Immature natural killer cell (primary cell): ENCODE data around the gene RUSF1. TPM values are rescaled to one million over a fixed set of nuclear protein-coding genes. Genes with fewer than 3 reads are reported as not detected.
"Not testable (repeated sequence)": the region's sequence is repeated elsewhere in the genome, so short reads cannot be mapped to it uniquely, and the experiment has no call there.

ENCODE experiments used
- DNase-seq, 3 donors: peaks; one replicate each; pipeline ENCODE4 v3.0.0; 2022; ENCODE audit warnings: mixed read lengths in 1 of 3
- H3K27ac Mint-ChIP-seq, 6 donors: one replicate each; pipeline ENCODE4 v1.8.0; 2020; ENCODE audit warnings: mixed read lengths in 6 of 6, mild to moderate bottlenecking in 5 of 6, inconsistent platforms in 4 of 6, moderate library complexity in 3 of 6
- H3K27me3 Mint-ChIP-seq, 3 donors: one replicate each; pipeline ENCODE4 v1.8.0; 2020 to 2021; ENCODE audit warnings: low read depth in 3 of 3, mild to moderate bottlenecking in 3 of 3, mixed read lengths in 3 of 3, moderate library complexity in 3 of 3, inconsistent platforms in 1 of 3
- H3K36me3 Mint-ChIP-seq, 3 donors: one replicate each; pipeline ENCODE4 v1.8.0; 2020; ENCODE audit warnings: mixed read lengths in 3 of 3, inconsistent platforms in 2 of 3, mild to moderate bottlenecking in 2 of 3
- H3K4me1 Mint-ChIP-seq, 2 donors: one replicate each; pipeline ENCODE4 v1.8.0; 2020; ENCODE audit warnings: inconsistent platforms in 2 of 2, mild to moderate bottlenecking in 2 of 2, mixed read lengths in 2 of 2, moderate library complexity in 1 of 2
- H3K4me3 Mint-ChIP-seq, 5 donors: one replicate each; pipeline ENCODE4 v1.8.0; 2020; ENCODE audit warnings: mild to moderate bottlenecking in 5 of 5, mixed read lengths in 5 of 5, inconsistent platforms in 3 of 5, moderate library complexity in 3 of 5
- H3K9me3 Mint-ChIP-seq, 6 donors: one replicate each; pipeline ENCODE4 v1.8.0; 2020; ENCODE audit warnings: mild to moderate bottlenecking in 6 of 6, mixed read lengths in 6 of 6, inconsistent platforms in 4 of 6, moderate library complexity in 3 of 6
- polyA plus RNA-seq, 3 donors: library from polyadenylated mRNA; unstranded; fragments of 300-500 nt; fragmentation: Illumina TruSeq; gene quantifications; one replicate each; pipeline ENCODE4 v1.2.3, GENCODE V29; 2021

RUSF1 gene
- polyA plus RNA-seq, 3 donors from 2014 or later, result 18.5 to 24.3 (median 19.6) TPM

DNA sequence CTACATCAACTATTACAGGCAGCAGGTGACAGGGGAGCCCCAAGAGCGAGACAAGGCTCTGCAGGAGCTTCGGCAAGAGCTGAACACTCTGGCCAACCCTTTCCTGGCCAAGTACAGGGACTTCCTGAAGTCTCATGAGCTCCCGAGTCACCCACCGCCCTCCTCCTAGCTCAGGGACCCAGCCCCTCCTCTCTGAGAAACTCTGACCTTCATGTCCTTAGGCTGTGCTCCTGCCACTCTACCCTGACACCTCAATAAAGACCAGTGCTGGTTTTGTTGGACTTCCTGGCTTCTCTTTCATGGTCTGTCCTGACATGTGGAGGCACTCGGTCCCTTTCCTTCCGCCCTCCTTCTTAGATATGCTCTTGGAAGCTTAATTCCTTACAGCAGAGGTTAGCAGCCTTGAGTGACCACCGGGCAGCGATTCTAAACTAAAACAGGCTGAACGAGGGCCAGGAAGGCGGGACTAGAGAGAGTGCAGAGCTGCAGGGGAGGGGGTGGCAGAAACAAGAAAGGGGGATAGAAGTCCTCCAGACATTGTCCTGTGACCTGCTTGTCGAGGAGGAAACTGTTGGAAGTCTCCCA lies 20.4 kb upstream of the RUSF1 start:
- no peak overlapping the region for H3K4me3 Mint-ChIP-seq
- no peaks in the 10 kb centered on the region for H3K9me3 Mint-ChIP-seq
- DNase-seq, result no peak
- H3K4me1 Mint-ChIP-seq, result peaks cover 0 to 1% of the 10 kb centered on the region in 2 donors
- H3K27ac Mint-ChIP-seq, result no peak overlapping the region
- peaks cover 4 to 15% (median 12%) of the 10 kb centered on the region in 3 donors for H3K27me3 Mint-ChIP-seq
- H3K36me3 Mint-ChIP-seq, result no peaks in the 10 kb centered on the region

DNA sequence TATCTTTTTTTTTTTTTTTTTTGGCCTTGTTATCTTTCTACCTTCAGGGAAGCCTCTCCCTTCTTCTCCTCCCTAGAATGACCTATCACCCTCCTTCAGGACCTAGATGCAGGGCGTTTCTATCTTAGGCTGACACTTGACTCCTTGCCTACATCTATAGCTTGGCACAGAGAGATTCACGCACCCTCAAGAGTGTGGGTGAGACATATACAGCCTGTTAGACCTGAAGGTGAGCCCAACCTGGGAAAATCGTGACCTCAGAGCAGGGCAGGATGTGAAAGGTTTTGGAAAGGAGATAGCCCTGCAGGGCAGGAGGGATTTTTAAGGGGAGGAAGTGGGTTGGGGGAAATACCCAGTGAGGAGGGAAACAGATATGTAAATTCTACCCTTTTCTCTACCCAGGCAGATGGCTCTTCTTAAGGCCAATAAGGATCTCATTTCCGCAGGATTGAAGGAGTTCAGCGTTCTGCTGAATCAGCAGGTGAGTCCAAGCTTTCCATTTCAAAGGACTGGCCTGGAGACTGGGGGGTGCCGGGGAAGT lies 19.6 kb upstream of the RUSF1 start, which contains the start of gene AHSP:
AHSP (plus strand) TSS at position 167 of the 541 bp plus-strand sequence; CDS start at position 407, 240 bp downstream.
- no peak for DNase-seq
- Mint-ChIP-seq H3K27me3 (peaks cover 4 to 15% (median 12%) of the 10 kb centered on the region in 3 donors), H3K36me3 (no peaks in the 10 kb centered on the region), H3K4me1 (peaks cover 0 to 1% of the 10 kb centered on the region in 2 donors), H3K27ac (no peak within 1 kb of the TSS), H3K9me3 (no peaks in the 10 kb centered on the region), H3K4me3 (no peak within 1 kb of the TSS)

DNA sequence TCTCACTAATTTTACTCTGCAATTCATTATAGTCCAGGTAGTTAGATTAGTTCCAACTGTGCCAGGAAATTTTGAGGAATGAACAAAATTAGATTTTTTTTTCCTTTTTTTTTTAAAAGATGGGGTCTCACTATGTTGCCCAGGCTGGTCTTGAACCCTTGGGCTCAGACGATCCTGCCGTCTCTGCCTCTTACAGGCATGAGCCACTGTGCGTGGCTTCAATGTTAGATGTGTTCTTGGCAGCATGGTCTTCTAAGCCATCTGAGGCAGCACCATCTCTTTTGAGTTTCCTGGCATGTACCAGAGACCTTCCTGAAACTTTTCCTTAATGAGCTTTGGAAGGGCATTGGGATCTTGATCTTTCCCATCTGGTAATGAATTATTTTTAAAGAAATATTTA lies 16.9 kb upstream of the RUSF1 start:
- H3K27me3 Mint-ChIP-seq, result peaks cover 4 to 14% (median 13%) of the 10 kb centered on the region in 3 donors
- no peaks in the 10 kb centered on the region for H3K9me3 Mint-ChIP-seq
- H3K4me1 Mint-ChIP-seq, result peaks cover 0 to 1% of the 10 kb centered on the region in 2 donors
- H3K4me3 Mint-ChIP-seq, result no peak overlapping the region
- H3K27ac Mint-ChIP-seq, result no peak overlapping the region
- H3K36me3 Mint-ChIP-seq, result no peaks in the 10 kb centered on the region
- DNase-seq, result no peak

DNA sequence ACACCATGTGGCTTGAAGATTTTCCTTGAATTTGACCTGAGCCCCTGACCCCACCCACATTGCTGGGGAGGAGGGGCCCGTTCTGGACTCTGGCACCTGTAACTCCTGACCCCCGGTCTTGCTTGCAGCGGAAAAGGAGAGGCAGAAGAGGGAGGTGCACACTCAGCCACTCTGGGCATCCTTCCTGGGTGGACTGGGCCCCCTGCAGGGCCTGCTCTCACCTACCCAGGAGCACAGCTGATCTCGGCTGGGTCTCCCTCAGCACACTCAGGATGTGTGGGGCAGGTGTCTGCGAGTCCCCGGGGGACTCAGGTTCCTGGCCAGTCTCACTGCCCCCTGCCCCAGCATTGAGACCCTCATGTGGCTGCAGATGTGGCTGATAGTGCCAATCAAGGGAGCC lies 15.6 kb upstream of the RUSF1 start:
- H3K27me3 Mint-ChIP-seq, result peaks cover 3 to 11% (median 10%) of the 10 kb centered on the region in 3 donors
- H3K4me3 Mint-ChIP-seq, H3K4me1 Mint-ChIP-seq, DNase-seq, H3K36me3 Mint-ChIP-seq, H3K27ac Mint-ChIP-seq, H3K9me3 Mint-ChIP-seq: not testable (repeated sequence)

DNA sequence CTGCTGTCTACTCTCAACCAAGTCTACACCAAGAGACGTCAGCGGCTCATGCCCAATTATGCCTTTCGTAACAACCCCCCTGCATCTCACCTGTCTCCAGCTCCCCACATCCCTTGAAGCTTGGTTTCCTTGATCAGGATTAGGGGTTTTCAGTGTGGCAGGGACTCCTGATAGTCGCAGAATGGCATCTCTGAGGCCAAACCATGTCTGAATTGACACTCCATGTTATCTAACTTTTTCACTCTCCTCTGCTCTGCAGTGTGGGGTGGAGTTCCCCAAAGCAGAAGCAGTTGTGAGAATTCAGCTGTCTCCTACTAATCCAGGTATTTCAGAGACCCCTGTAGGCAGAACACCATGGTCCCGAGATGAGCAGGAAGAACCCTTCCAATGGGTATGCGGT lies 13.9 kb upstream of the RUSF1 start:
- Mint-ChIP-seq H3K4me3 (no peak overlapping the region), H3K4me1 (no peaks in the 10 kb centered on the region), H3K9me3 (peaks cover 0 to 8% (median 0%) of the 10 kb centered on the region in 6 donors), H3K36me3 (peaks cover 0 to 3% (median 2%) of the 10 kb centered on the region in 3 donors), H3K27ac (no peak overlapping the region), H3K27me3 (peaks cover 0 to 7% (median 2%) of the 10 kb centered on the region in 3 donors)
- DNase-seq, result no peak

DNA sequence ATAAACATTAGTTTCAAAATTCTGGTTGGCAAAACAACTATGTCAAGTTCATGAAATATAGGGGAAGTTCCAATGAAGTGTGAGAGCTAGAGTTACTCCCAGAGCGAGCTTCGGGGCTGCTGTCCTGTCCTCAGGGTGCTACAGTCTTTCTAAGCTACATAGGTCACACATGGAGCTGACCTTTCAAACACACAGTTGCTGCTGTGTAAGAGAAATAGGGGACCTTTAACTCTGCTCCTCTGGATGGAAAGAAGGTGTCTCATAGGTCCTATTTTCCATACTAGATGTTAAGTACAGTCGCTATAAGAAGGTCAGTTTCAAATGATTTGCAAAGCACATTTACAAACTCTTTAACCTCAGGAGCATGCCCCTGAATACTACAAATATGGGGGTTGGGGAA lies 13.2 kb upstream of the RUSF1 start:
- DNase-seq, result no peak
- H3K4me1 Mint-ChIP-seq, result no peaks in the 10 kb centered on the region

DNA sequence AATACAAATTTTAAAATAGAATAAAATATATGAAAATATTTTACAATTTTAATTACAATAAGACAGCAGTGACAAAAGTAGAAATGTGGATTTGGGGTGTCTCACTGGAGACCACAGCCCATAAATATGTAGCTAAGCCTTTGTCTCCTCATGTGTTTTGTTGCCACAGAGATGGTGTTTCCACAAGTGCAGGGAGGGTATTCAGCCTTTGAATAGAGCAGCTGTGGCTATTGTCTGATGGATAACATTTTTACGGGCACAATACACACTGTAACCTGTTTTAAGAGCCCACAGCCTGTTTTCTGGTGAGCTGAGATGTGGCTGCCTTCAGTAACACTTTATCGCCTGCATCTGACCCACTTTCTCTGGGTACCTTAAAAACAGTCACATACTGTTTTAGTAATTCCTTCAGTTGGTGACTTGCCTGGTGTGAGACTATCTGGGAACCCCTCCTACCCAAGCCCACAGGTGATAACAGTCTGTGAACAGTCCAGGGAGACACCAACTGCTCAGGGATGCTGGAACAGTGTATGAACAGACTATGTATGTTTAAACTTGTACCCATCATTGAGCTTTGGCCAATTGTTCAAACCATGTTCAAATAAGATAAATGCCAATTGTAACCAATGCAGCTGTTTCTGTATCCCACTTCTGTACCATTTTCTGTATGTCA lies 11.7 kb upstream of the RUSF1 start:
- peaks cover 0 to 5% (median 3%) of the 10 kb centered on the region in 3 donors for H3K36me3 Mint-ChIP-seq

More for the DNA sequence above, 13.2 kb upstream of the RUSF1 start:
- H3K27ac Mint-ChIP-seq, result no peak overlapping the region
- no peak overlapping the region for H3K4me3 Mint-ChIP-seq
- peaks cover 0 to 8% (median 0%) of the 10 kb centered on the region in 6 donors for H3K9me3 Mint-ChIP-seq
- peaks cover 2 to 7% (median 6%) of the 10 kb centered on the region in 3 donors for H3K27me3 Mint-ChIP-seq
- peaks cover 0 to 3% (median 3%) of the 10 kb centered on the region in 3 donors for H3K36me3 Mint-ChIP-seq

DNA sequence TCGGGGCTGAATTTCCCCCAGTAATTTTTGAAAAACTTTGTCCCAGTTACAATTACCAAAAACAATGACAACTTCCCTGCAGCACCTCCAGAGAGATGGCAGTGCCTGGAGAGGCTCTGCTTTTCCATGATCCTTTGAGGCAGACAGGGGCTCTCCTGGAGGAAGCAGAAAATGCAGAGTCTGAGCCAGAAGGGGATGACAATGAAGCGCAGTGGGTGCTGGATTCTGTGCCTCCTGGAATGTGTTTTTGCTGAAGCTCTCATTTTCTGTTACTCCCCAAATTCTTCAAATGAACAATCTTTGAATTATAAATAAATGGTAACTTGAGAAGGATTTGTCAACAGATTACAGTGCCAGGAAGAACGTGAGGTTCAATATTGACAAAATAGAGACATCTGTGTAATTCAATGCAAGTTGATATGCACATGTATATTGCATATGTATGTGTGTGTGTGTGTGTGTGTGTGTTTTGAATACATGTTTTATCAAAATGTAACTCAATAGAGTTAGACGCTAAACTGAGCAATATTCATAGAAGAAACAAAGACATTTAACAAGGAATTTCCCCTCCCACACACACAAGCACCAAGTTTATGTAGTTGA lies 9.7 kb upstream of the RUSF1 start:
- Mint-ChIP-seq H3K9me3 (peaks cover 0 to 8% (median 0%) of the 10 kb centered on the region in 6 donors), H3K27ac (no peak overlapping the region), H3K27me3 (peaks cover 2 to 8% (median 4%) of the 10 kb centered on the region in 3 donors)

More for the DNA sequence above, 11.7 kb upstream of the RUSF1 start:
- Mint-ChIP-seq H3K9me3 (peaks cover 0 to 8% (median 0%) of the 10 kb centered on the region in 6 donors), H3K27me3 (peaks cover 2 to 8% (median 4%) of the 10 kb centered on the region in 3 donors), H3K4me3 (no peak overlapping the region), H3K27ac (no peak overlapping the region), H3K4me1 (no peaks in the 10 kb centered on the region)
- DNase-seq, result no peak

DNA sequence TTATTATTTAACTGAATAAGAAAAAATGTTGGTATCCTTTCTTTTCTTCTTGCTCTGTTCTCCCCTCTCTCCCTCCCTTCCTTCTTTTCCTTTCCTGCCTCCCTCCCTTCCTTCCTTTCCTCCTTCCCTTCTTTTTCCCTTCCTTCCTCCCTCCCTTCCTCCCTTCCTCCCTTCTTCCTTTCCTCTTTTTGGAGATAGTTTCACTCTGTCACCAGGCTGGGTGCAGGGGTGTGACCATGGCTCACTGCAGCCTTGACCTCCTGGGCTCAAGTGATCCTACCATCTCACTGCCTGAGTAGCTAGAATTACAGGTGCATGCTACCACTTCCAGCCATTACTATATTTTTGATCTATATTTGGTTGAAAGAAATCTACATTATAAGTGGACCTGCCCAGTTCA lies 5.7 kb upstream of the RUSF1 start:
- DNase-seq, result no peak
- H3K4me3 Mint-ChIP-seq, result no peak overlapping the region
- peaks cover 11% of the 10 kb centered on the region in 2 donors for H3K4me1 Mint-ChIP-seq
- peaks cover 3 to 9% (median 5%) of the 10 kb centered on the region in 3 donors for H3K27me3 Mint-ChIP-seq
- peaks cover 0 to 5% (median 3%) of the 10 kb centered on the region in 3 donors for H3K36me3 Mint-ChIP-seq
- H3K9me3 Mint-ChIP-seq, result peaks cover 0 to 8% (median 0%) of the 10 kb centered on the region in 6 donors
- H3K27ac Mint-ChIP-seq, result no peak overlapping the region

More for the DNA sequence above, 9.7 kb upstream of the RUSF1 start:
- no peak for DNase-seq
- Mint-ChIP-seq H3K4me1 (no peaks in the 10 kb centered on the region), H3K36me3 (peaks cover 0 to 5% (median 3%) of the 10 kb centered on the region in 3 donors), H3K4me3 (no peak overlapping the region)

DNA sequence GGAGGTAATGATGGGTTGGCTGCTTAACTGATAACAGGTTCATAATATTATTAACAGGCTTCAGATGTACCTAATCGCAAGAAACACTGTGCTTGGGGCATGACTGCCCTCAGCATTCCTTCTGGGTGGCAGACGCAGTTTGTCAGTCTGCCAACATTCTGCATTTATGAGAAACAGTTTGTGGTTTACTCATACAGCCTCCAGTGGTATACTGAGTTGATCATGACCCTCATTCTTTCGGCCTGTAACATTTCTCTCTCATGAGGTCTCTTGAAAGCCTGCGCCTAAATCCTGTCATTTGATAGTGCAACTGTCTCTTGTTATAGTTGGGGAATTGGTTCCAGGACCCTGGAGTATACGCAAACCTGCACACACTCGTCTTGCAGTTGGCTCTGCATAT lies 4.9 kb upstream of the RUSF1 start:
- H3K4me1 Mint-ChIP-seq, result peaks cover 17 to 18% of the 10 kb centered on the region in 2 donors
- peaks cover 0 to 8% (median 0%) of the 10 kb centered on the region in 6 donors for H3K9me3 Mint-ChIP-seq
- no peak for DNase-seq
- H3K4me3 Mint-ChIP-seq, result no peak overlapping the region
- no peak overlapping the region for H3K27ac Mint-ChIP-seq
- H3K27me3 Mint-ChIP-seq, result peaks cover 5 to 10% (median 9%) of the 10 kb centered on the region in 3 donors
- peaks cover 0 to 5% (median 3%) of the 10 kb centered on the region in 3 donors for H3K36me3 Mint-ChIP-seq

DNA sequence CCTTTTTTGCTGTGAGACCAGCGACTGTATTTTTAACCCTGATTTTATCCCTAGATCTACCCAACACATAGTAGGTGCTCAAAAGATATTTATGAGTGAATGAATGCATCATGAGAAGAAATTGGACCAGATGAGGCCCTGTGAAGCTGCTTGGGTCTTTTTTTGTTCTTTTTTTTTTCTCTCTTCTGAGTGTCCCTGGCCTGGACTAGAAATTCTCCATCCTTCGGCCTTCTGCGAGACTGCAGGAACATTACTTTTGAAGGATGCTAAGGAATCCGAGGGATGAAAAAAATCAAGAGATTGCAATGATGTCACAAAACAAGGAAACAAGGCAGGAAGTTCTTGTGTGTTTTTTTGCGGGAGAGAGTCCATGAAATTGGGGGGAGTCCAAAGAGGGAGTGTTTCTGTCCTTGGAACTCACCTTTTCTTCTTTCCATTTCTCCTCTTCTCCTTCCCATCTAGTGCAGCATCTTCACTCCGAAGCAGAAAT lies 560 bp upstream of the RUSF1 start:
- Mint-ChIP-seq H3K9me3 (no peaks in the 10 kb centered on the region), H3K4me3 (peak overlapping the region; percentile 91 to 96 (median 93)), H3K4me1 (peaks cover 31 to 37% of the 10 kb centered on the region in 2 donors), H3K27me3 (peaks cover 3 to 9% (median 3%) of the 10 kb centered on the region in 3 donors), H3K36me3 (peaks cover 0 to 5% (median 3%) of the 10 kb centered on the region in 3 donors), H3K27ac (peak overlapping the region; percentile 88 to 97 (median 96))
- no peak for DNase-seq

DNA sequence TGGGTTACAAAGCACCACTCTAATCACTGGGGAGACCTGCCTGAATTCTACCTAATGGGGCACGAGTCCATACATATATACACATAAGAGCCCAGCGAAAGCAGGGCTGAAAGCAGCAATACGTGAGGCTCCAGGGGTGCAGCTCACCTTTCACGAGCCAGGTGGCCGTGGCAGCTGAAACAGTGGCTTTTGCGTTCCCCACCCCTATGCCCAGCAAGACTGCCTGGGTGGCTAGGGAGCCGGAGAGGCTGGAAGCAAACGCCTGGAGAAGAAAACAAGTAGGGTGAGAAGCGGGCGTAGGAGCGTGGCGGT lies 618 bp downstream of the RUSF1 start:
- DNase-seq, result no peak
- peak overlapping the region; percentile 86 to 97 (median 94) for H3K27ac Mint-ChIP-seq
- peaks cover 0 to 5% (median 3%) of the 10 kb centered on the region in 3 donors for H3K36me3 Mint-ChIP-seq
- peak overlapping the region; percentile 91 to 96 (median 93) for H3K4me3 Mint-ChIP-seq
- H3K27me3 Mint-ChIP-seq, result peaks cover 3 to 9% (median 3%) of the 10 kb centered on the region in 3 donors
- no peaks in the 10 kb centered on the region for H3K9me3 Mint-ChIP-seq
- peaks cover 31 to 37% of the 10 kb centered on the region in 2 donors for H3K4me1 Mint-ChIP-seq

DNA sequence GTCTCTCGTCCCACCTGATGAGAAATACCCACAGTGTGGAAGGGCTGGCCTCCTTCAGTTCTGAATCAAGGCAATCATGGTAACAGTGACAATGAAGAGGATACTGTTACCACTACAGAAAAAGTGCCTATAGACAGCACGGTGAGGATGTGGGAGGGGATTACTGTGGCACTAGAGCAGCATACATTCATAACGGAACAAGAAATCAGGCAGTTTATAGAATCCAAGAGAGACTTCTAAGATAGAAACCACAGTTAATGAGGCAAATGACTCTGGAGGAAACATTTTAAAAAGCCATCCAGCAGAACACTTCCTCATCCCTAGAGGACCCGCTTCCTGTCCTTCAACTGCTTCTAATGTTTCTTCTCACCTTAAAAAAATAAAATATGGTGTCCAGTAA lies 2.7 kb downstream of the RUSF1 start:
- peaks cover 3 to 9% (median 3%) of the 10 kb centered on the region in 3 donors for H3K27me3 Mint-ChIP-seq
- no peaks in the 10 kb centered on the region for H3K9me3 Mint-ChIP-seq
- H3K36me3 Mint-ChIP-seq, result peaks cover 0 to 5% (median 3%) of the 10 kb centered on the region in 3 donors
- peak overlapping the region in 1 of 5 donors; percentile 43 for H3K4me3 Mint-ChIP-seq
- H3K27ac Mint-ChIP-seq, result peak overlapping the region in 2 of 6 donors; percentile 57 to 61
- H3K4me1 Mint-ChIP-seq, result peaks cover 30 to 37% of the 10 kb centered on the region in 2 donors
- no peak for DNase-seq
